ENCODE results near the gene TCIRG1. TPM values are rescaled to one million over a fixed set of nuclear protein-coding genes. Genes with fewer than 3 reads are reported as not detected.

The TCIRG1 gene
- total and polyA plus RNA-seq, 2 of the 13 experiments (the other 11 are each of a cell fraction or from before 2014, with no cell fraction given), result 48.0 to 69.6 TPM

GRCh38 chr11:68012843-68013610 lies 25.8 kb upstream of the TCIRG1 start:
- ChIA-PET POLR2A (interaction anchor here (0.7 to 1.5 kb wide), 3 partner anchors 8 to 125 kb away, joined by 3 to 15 read pairs (median 3); partner anchors contain the start of gene TCIRG1), CTCF (ENCODE audit: low intra/inter-chr PET ratio, low total read pairs) (no interaction called here)
- no TSS peak for BruUV-seq (replicated peaks)
- DNase-seq (ENCODE audit: low spot score) (peak; percentile 96), ATAC-seq (peak; percentile 25), FAIRE-seq (peak; percentile 96)
- intact Hi-C loops (cut with micrococcal nuclease; ENCODE audit: unreplicated experiment) (no loop called here), in situ Hi-C loops (cut with HindIII; ENCODE audit: extremely low pct_ligation_motif_present, low pct_unique_long_range_greater_than_20kb) (no loop called here)
- Histone ChIP-seq H3K27ac (ENCODE audit: extremely low read length, insufficient read depth, low read length) (peak overlapping the region; percentile 74), H3K9me3 (ENCODE audit: low read length) (no peaks in the 10 kb centered on the region), H3K79me2 (ENCODE audit: insufficient read depth, low read length) (no peaks in the 10 kb centered on the region), H3K4me1 (ENCODE audit: insufficient read depth, low read length) (peaks cover 98% of the 10 kb centered on the region), H4K20me1 (ENCODE audit: insufficient read depth, low read length) (no peaks in the 10 kb centered on the region), H3K9ac (ENCODE audit: insufficient read depth, low read depth, low read length) (peak overlapping the region; percentile 56), H2AFZ (ENCODE audit: low read length) (no peak overlapping the region), H3K4me2 (ENCODE audit: low read depth, low read length) (peak overlapping the region; percentile 52), H3K4me3 (replicated peaks in 1 of 3; ENCODE audit: insufficient read depth in 1 of 3, low read depth in 2 of 3, low read length in 3 of 3) (peak overlapping the region in 1 of 3 experiments; percentile 25; a peak in 1 of 6 replicates), H3K27me3 (ENCODE audit: control insufficient read depth in 1 of 2, insufficient read depth in 2 of 2, low read length in 2 of 2) (no peaks in the 10 kb centered on the region), H3K36me3 (replicated peaks in 1 of 2; ENCODE audit: control insufficient read depth in 1 of 2, insufficient read depth in 2 of 2, low read length in 2 of 2) (no peaks in the 10 kb centered on the region)
- WGBS (ENCODE audit: low lambda C conversion rate), result 12% methylated on average over 10 of the region's 16 CpGs
- TF ChIP-seq KAT8 (CRISPR knock-in tag; IDR thresholded peaks at IDR 0.05) (peak; percentile 51; the same call in 1 of the 2 replicates), TBP (CRISPR knock-in tag; IDR thresholded peaks at IDR 0.05) (no peak), NONO (IDR thresholded peaks at IDR 0.05) (no peak), NONO (CRISPR knock-in tag; conservative IDR thresholded peaks at IDR 0.05) (no peak), CTCF (CRISPR knock-in tag; IDR thresholded peaks at IDR 0.05) (no peak), PLSCR1 (CRISPR knock-in tag; IDR thresholded peaks at IDR 0.05; ENCODE audit: borderline replicate concordance) (no peak), JUN (CRISPR knock-in tag; IDR thresholded peaks at IDR 0.05) (no peak), SP5 (CRISPR knock-in tag; IDR thresholded peaks at IDR 0.05; ENCODE audit: borderline replicate concordance, low read depth) (peak; percentile 71), PBX2 (CRISPR knock-in tag; IDR thresholded peaks at IDR 0.05) (no peak), HBP1 (CRISPR knock-in tag; IDR thresholded peaks at IDR 0.05; ENCODE audit: low read depth) (no peak), ZNF563 (CRISPR knock-in tag; IDR thresholded peaks at IDR 0.05) (no peak; the same call in 1 of the 2 replicates), SIX1 (CRISPR knock-in tag; IDR thresholded peaks at IDR 0.05; ENCODE audit: borderline replicate concordance) (no peak), HNRNPL (IDR thresholded peaks at IDR 0.05; ENCODE audit: low read depth, low read length) (peak; percentile 88; the same call in 1 of the 2 replicates), UBTF (CRISPR knock-in tag; IDR thresholded peaks at IDR 0.05) (no peak), MXD4 (CRISPR knock-in tag; IDR thresholded peaks at IDR 0.05) (0 out of 2 replicates have a peak, but pooled peaks have one; percentile 24), SP4 (CRISPR knock-in tag; IDR thresholded peaks at IDR 0.05) (no peak), KMT2B (CRISPR knock-in tag; IDR thresholded peaks at IDR 0.05) (no peak)

Measured in HepG2 (cell line).